GM12878 (cell line): Measurements from ENCODE around the gene JAML. TPM values are rescaled to one million over a fixed set of nuclear protein-coding genes. Genes with fewer than 3 reads are reported as not detected.

Experiments
- ATAC-seq: fragments of 200-7000 bp; cut with Tn5 transposase; 3 replicates; pipeline ENCODE4 v1.9.1; 2020; ENCODE audit warnings: mild to moderate bottlenecking, moderate library complexity
- BruUV-seq: library from RNA; stranded (reverse); fragments of 400-500 nt; replicated peaks from 2 replicates; lab custom pipeline; 2021; lab: Mats Ljungman, UMichigan
- CTCF ChIA-PET: fragments of 300-600 bp; sonication (Branson Sonifier 250); formaldehyde crosslinking; extraction: SDS; loops from one replicate; lab custom pipeline; 2021; ENCODE audit warnings: inconsistent platforms; lab: Yijun Ruan, JAX
- POLR2A ChIA-PET: fragments of 350-600 bp; formaldehyde crosslinking; extraction: SDS; loops from one replicate; lab custom pipeline; 2021; ENCODE audit warnings: inconsistent platforms; lab: Charles Lee
- RAD21 ChIA-PET: fragments of 300-600 bp; sonication (Branson Sonifier 250); formaldehyde crosslinking; loops from one replicate; lab custom pipeline; 2023; ENCODE audit warnings: antibody characterized with exemption; ENCODE audit not compliant: unreplicated experiment; lab: Charles Lee
- SMC1A ChIA-PET: fragments of 300-600 bp; sonication (Branson Sonifier 250); formaldehyde crosslinking; loops from one replicate; lab custom pipeline; 2023; ENCODE audit not compliant: unreplicated experiment, uncharacterized antibody; lab: Charles Lee
- DNase-seq: peaks from one replicate; pipeline ENCODE4 v3.0.0-alpha.2; 2011; ENCODE audit warnings: low read depth, low spot score
- FAIRE-seq: peaks from 3 replicates; lab custom pipeline; 2011; peaks lifted over from hg19 to GRCh38; lab: Jason Lieb, UNC
- H2AFZ ChIP-seq: 2 replicates; pipeline ENCODE4 v1.6.0; 2011; ENCODE audit warnings: low read depth, low read length, control low read depth; ENCODE audit not compliant: control insufficient read depth
- H3K27ac ChIP-seq: 2 replicates; pipeline ENCODE4 v1.5.1; 2011; ENCODE audit warnings: control low read depth; ENCODE audit not compliant: control insufficient read depth, insufficient read depth
- H3K27me3 ChIP-seq, 2 experiments: replicated peaks in 1 of 2; 2 replicates each; pipeline versions ENCODE4 v1.6.0 to v1.6.1; 2011; ENCODE audit warnings: low read length in 1 of 2; ENCODE audit not compliant: control insufficient read depth in 2 of 2, insufficient read depth in 2 of 2
- H3K36me3 ChIP-seq, 2 experiments: 2 replicates each; pipeline ENCODE4 v1.5.1; 2011; ENCODE audit warnings: low read length in 1 of 2; ENCODE audit not compliant: control insufficient read depth in 2 of 2, insufficient read depth in 2 of 2
- H3K4me1 ChIP-seq: 2 replicates; pipeline ENCODE4 v1.6.1; 2011; ENCODE audit warnings: mild to moderate bottlenecking, low read length, moderate library complexity, mixed read lengths; ENCODE audit not compliant: control insufficient read depth, insufficient read depth
- H3K4me2 ChIP-seq: 2 replicates; pipeline ENCODE4 v1.6.0; 2011; ENCODE audit warnings: control low read depth; ENCODE audit not compliant: control insufficient read depth, insufficient read depth
- H3K4me3 ChIP-seq: fragments of 200-600 bp; sonication (generic); 2 replicates; pipeline ENCODE4 v1.5.1; 2016
- H3K79me2 ChIP-seq: 2 replicates; pipeline ENCODE4 v1.6.0; 2011; ENCODE audit warnings: low read length; ENCODE audit not compliant: control insufficient read depth, insufficient read depth
- H3K9ac ChIP-seq: 2 replicates; pipeline ENCODE4 v1.8.0; 2011; ENCODE audit warnings: low read length, control low read depth, mixed read lengths; ENCODE audit not compliant: control insufficient read depth, insufficient read depth
- H3K9me3 ChIP-seq: replicated peaks from 3 replicates; pipeline ENCODE4 v1.5.1; 2011; ENCODE audit warnings: mild to moderate bottlenecking, low read length; ENCODE audit not compliant: control insufficient read depth, insufficient read depth
- H4K20me1 ChIP-seq: 2 replicates; pipeline ENCODE4 v1.6.0; 2011; ENCODE audit not compliant: control insufficient read depth, insufficient read depth
- CBFB ChIP-seq: IDR thresholded peaks from 2 replicates; pipeline ENCODE4 v1.6.1; 2016; ENCODE audit warnings: antibody characterized with exemption, low read depth
- E4F1 ChIP-seq: fragments of 450-650 bp; IDR thresholded peaks from 2 replicates; pipeline ENCODE4 v1.6.1; 2018; ENCODE audit warnings: borderline replicate concordance, mild to moderate bottlenecking; ENCODE audit not compliant: partially characterized antibody
- RAD51 ChIP-seq: fragments of 450-650 bp; IDR thresholded peaks from 2 replicates; pipeline ENCODE4 v1.6.1; 2016; ENCODE audit warnings: moderate library complexity, mild to moderate bottlenecking, inconsistent platforms
- ZNF592 ChIP-seq: fragments of 450-650 bp; IDR thresholded peaks from 2 replicates; pipeline ENCODE4 v1.6.1; 2017; ENCODE audit warnings: mild to moderate bottlenecking, moderate library complexity
- WGBS: methylation state at CpG from one replicate; pipeline ENCODE4 v1.1.6; 2016; ENCODE audit warnings: low lambda C conversion rate; ENCODE audit not compliant: insufficient replicate concordance, insufficient coverage; ENCODE audit errors: missing lambda C conversion rate; 5-methylcytosine and 5-hydroxymethylcytosine counted together
- in situ Hi-C: fragments of 300-500 bp; cut with MboI; formaldehyde crosslinking; loops from 9 replicates; pipeline ENCODE4 v1.14.3; 2018; ENCODE audit warnings: mixed read lengths
- intact Hi-C: fragments of 100-400 bp; cut with micrococcal nuclease; formaldehyde crosslinking; loops from one replicate; pipeline ENCODE4 v1.14.2; 2022; ENCODE audit not compliant: unreplicated experiment
- polyA plus RNA-seq, 11 experiments: library from polyadenylated mRNA; depleted of rRNA in 4 of 11; unstranded in 6 of 11; stranded (reverse) in 5 of 11; fragments of >200 nt; fragmentation: Nextera tagmentation in 4 of 11; fragmentation: Illumina TruSeq in 1 of 11; extraction: Ambion mirVana in 4 of 11; extraction: Trizol in 1 of 11; gene quantifications; 1 replicate in 1 of 11; 2 replicates in 10 of 11; pipeline versions ENCODE4 v1.2.1 to v1.2.3, GENCODE V29; 2011 to 2016; ENCODE audit warnings: inconsistent platforms in 2 of 11, missing spikeins in 2 of 11, low read depth in 1 of 11
- total RNA-seq, 4 experiments: library from RNA; depleted of rRNA in 3 of 4; stranded (reverse); fragments of >200 nt in 3 of 4; fragmentation: Illumina TruSeq in 1 of 4; extraction: Trizol in 1 of 4; gene quantifications; 2 replicates each; pipeline versions ENCODE4 v1.2.1 to v1.2.3, GENCODE V29; 2013 to 2021

JAML gene
- total and polyA plus RNA-seq, 10 of the 15 experiments (the other 5 are each of a cell fraction or from before 2014, with no cell fraction given): 0.60 to 8.1 (median 3.5) TPM

GRCh38 chr11:118222437-118222836 lies 2.4 kb downstream of the JAML start:
- no TSS peak for BruUV-seq
- no peak overlapping the region for H3K4me2 ChIP-seq

More at GRCh38 chr11:118222437-118222836, 2.4 kb downstream of the JAML start:
- Histone ChIP-seq H3K4me1 (peaks cover 16% of the 10 kb centered on the region), H2AFZ (no peak overlapping the region), H3K27ac (no peak overlapping the region), H3K4me3 (no peak overlapping the region), H3K36me3 (no peaks in the 10 kb centered on the region), H3K79me2 (no peaks in the 10 kb centered on the region), H3K9ac (no peak overlapping the region), H4K20me1 (no peaks in the 10 kb centered on the region), H3K27me3 (no peaks in the 10 kb centered on the region), H3K9me3 (peaks cover 1% of the 10 kb centered on the region; the same call in 1 of the 3 replicates)
- ChIA-PET CTCF (interaction anchor here (2.1 kb wide), 1 partner anchor 24 kb away, joined by 8 read pairs; no protein-coding TSS in a partner anchor), SMC1A (interaction anchor here (0.7 to 2.1 kb wide), 6 partner anchors 10 to 43 kb away, joined by 3 to 6 read pairs (median 3); no protein-coding TSS in a partner anchor), RAD21 (interaction anchor here (0.5 to 1.1 kb wide), 2 partner anchors 24 to 134 kb away, joined by 3 to 4 read pairs; no protein-coding TSS in a partner anchor), POLR2A (interaction anchor here (0.6 to 1.0 kb wide), 3 partner anchors 8 to 233 kb away, joined by 3 read pairs; no protein-coding TSS in a partner anchor)
- in situ Hi-C loops (no loop called here), intact Hi-C loops (no loop called here)
- 39% methylated on average over 4 of the region's 4 CpGs for WGBS
- DNase-seq (no peak), ATAC-seq (no peak), FAIRE-seq (no peak)
- no peak for TF ChIP-seq ZNF592
- TF ChIP-seq RAD51: peak; percentile 83
- no peak for TF ChIP-seq E4F1
- no peak for TF ChIP-seq CBFB
